KOPT-K1 (cell line): ENCODE measurements around the gene ZIC1.

Experiments used
- H3K27ac ChIP-seq: fragments of 200-600 bp; sonication (generic); 2 replicates; pipeline ENCODE4 v1.5.1; 2016; ENCODE audit warnings: antibody characterized with exemption, mild to moderate bottlenecking, low read depth, low read length; ENCODE audit not compliant: poor library complexity, severe bottlenecking
- H3K36me3 ChIP-seq: fragments of 200-600 bp; sonication (generic); 2 replicates; pipeline ENCODE4 v1.5.1; 2017; ENCODE audit warnings: antibody characterized with exemption, mild to moderate bottlenecking, low read length, moderate library complexity; ENCODE audit not compliant: insufficient read depth
- H3K9me3 ChIP-seq: fragments of 200-600 bp; sonication (generic); 2 replicates; pipeline ENCODE4 v1.5.1; 2017; ENCODE audit warnings: antibody characterized with exemption, low read length, mild to moderate bottlenecking; ENCODE audit not compliant: insufficient read depth, poor library complexity, severe bottlenecking

ZIC1 gene

GRCh38 chr3:147398813-147399534 lies 10.2 kb upstream of the ZIC1 start:
- Histone ChIP-seq H3K36me3 (no peaks in the 10 kb centered on the region), H3K27ac (no peak overlapping the region), H3K9me3 (peaks cover 9% of the 10 kb centered on the region)

GRCh38 chr3:147400111-147400510 lies 9.1 kb upstream of the ZIC1 start:
- H3K27ac ChIP-seq = no peak overlapping the region

GRCh38 chr3:147400999-147401398 lies 8.2 kb upstream of the ZIC1 start:
- peaks cover 2% of the 10 kb centered on the region for H3K9me3 ChIP-seq
- no peak overlapping the region for H3K27ac ChIP-seq
- H3K36me3 ChIP-seq = no peaks in the 10 kb centered on the region

More at GRCh38 chr3:147400111-147400510, 9.1 kb upstream of the ZIC1 start:
- Histone ChIP-seq H3K36me3 (no peaks in the 10 kb centered on the region), H3K9me3 (peaks cover 9% of the 10 kb centered on the region)

GRCh38 chr3:147401421-147401820 lies 7.7 kb upstream of the ZIC1 start:
- Histone ChIP-seq H3K36me3 (no peaks in the 10 kb centered on the region), H3K27ac (no peak overlapping the region), H3K9me3 (peaks cover under 1% of the 10 kb centered on the region)

GRCh38 chr3:147402159-147402558 lies 7.0 kb upstream of the ZIC1 start:
- Histone ChIP-seq H3K9me3 (peaks cover 8% of the 10 kb centered on the region), H3K27ac (no peak overlapping the region), H3K36me3 (no peaks in the 10 kb centered on the region)

DNA sequence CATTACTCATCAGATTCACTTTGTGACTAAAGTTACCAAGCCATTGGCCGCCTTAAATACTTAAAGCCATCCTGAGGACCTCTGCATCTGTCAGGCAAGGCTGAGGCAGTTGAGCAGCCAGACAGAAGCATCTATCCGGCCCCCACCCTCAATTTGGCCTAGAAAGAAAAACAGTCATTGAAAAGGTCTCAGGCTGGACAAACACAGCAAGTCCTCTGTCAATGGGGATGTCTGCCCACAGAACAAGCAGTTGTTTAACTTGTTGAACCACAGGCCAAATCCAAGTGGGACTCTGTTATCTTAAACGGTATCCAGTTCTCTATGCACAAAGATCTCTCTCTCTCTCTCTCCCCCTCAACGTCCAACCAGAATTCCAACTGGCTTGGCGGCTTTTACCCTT lies 5.7 kb upstream of the ZIC1 start:
- peaks cover 11% of the 10 kb centered on the region for H3K9me3 ChIP-seq
- no peaks in the 10 kb centered on the region for H3K36me3 ChIP-seq
- H3K27ac ChIP-seq = no peak overlapping the region

- Histone ChIP-seq H3K27ac (no peak overlapping the region), H3K9me3 (peaks cover 11% of the 10 kb centered on the region), H3K36me3 (no peaks in the 10 kb centered on the region)
Observed at GRCh38 chr3:147404000-147404799, 5.0 kb upstream of the ZIC1 start.

DNA sequence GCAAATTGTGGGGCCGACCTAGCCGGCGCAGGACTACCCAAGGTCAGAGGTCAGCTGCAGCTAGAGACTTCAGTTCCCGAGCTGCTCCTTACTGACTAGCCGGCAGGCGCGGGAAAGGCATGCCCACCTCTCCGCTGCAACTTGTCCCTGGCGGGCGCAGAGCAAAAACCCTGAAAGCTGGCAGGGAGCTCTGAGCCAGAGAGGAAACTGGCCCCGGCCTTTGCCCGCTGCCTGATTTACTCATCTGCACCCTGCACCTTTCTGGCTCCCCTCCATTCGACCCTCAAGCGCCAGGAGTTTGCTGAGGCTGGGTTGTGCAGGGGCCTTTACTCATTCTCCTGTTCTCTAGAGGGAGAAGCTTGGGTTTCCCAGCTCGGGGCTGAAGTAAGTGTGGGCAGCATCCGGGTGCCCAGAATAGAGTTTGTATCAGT lies 4.3 kb upstream of the ZIC1 start:
- peaks cover 11% of the 10 kb centered on the region for H3K9me3 ChIP-seq

DNA sequence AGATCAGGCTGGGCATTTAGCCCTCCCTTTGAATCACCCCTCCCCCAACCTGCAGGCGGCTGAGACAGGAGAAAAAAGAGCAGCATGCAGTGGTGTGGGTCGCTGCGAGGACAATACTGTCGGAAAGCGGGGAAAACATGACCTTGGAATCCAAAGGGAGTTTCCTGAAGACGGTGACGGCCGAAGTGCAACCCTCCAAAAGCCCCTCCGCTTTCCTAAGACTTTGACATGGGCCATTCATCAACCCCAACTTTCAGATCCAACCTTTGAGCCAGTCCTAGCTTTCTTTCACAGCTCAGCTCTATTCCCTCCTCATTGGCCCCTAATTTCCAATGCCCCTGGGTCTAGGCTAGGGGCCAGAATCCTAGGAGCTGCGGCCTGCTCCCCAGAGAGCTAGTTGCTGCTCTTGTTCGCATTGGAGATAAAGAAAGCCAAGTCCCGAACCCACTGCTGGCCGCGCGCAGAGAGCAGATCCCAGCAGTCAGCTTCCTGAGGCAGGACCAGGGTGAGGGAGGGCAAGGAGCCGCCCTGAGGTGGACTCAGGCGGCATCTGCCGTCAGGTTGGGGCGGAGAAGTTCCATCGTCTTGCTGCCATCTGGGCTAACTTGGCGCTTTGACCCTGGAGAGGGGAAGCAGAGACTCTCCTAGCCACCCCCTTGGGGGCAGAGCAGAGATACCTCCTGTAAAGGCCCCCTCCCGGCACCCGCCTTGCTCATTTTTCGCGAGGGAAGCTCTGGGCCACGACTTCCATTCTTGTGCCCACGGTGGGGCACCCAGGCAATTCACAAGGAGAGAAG lies 3.7 kb upstream of the ZIC1 start:
- Histone ChIP-seq H3K9me3 (peaks cover 16% of the 10 kb centered on the region), H3K36me3 (no peaks in the 10 kb centered on the region), H3K27ac (no peak overlapping the region)

More for the DNA sequence above, 4.3 kb upstream of the ZIC1 start:
- no peaks in the 10 kb centered on the region for H3K36me3 ChIP-seq
- no peak overlapping the region for H3K27ac ChIP-seq

GRCh38 chr3:147406028-147406931 lies 2.9 kb upstream of the ZIC1 start, which contains the start of gene ZIC4:
Gene ZIC4, minus strand, starts transcription at chr3:147406543. Its CDS starts 3,746 bp downstream, at chr3:147402797.
- Histone ChIP-seq H3K9me3 (peaks cover 24% of the 10 kb centered on the region), H3K27ac (no peak within 1 kb of the TSS), H3K36me3 (no peaks in the 10 kb centered on the region)

GRCh38 chr3:147407114-147407497 lies 2.1 kb upstream of the ZIC1 start:
- no peaks in the 10 kb centered on the region for H3K36me3 ChIP-seq
- H3K27ac ChIP-seq = no peak overlapping the region
- H3K9me3 ChIP-seq = peaks cover 24% of the 10 kb centered on the region

DNA sequence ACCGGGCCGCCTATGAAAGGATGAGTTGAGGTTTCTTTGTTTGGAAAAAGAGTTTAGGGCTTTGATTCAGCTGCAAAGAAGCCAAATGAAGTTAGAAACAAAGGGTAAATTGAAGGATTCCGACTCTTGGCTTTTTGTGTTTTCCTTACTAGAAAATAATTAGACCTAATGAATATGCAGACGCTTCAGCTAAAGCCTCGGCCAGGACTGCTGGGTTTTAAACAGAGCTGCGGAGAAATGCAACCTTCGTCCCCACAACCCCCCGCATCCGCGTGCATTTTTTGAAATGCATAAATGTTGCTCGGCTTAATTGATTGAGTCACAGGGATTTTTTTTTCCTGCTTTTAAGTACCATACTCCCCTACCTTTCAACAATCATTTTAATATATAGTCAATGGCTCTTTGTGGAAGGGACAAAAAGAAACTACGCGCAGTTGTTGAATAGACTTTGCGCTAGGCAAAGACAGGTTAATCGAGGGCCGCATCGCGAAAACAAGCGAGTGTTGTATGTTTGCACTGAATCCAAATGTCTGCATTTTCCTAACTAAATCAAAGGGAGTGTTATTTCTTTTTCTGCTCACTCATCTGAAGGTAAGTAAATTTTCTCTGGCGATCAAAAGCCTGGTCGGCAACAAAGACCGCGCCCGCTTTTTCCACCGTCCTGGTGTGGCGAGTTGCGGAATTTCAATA lies 1.5 kb upstream of the ZIC1 start:
- peaks cover 24% of the 10 kb centered on the region for H3K9me3 ChIP-seq
- H3K36me3 ChIP-seq = no peaks in the 10 kb centered on the region
- H3K27ac ChIP-seq = no peak overlapping the region

- Histone ChIP-seq H3K36me3 (no peaks in the 10 kb centered on the region), H3K27ac (no peak overlapping the region), H3K9me3 (peaks cover 24% of the 10 kb centered on the region)
Observed at GRCh38 chr3:147408188-147409100, 721 bp upstream of the ZIC1 start.
